Neural progenitor cell (in vitro differentiated cells): ENCODE results near the gene PAQR8.

Source experiments
- EZH2 ChIP-seq: fragments of 200-600 bp; sonication (generic); IDR thresholded peaks from 2 replicates; pipeline ENCODE4 v1.6.1; 2017; ENCODE audit warnings: antibody characterized with exemption, mild to moderate bottlenecking, moderate library complexity
- TF ChIP-seq, protein P1 (sequence below): fragments of 200-600 bp; sonication (generic); IDR thresholded peaks from 2 replicates; pipeline ENCODE4 v1.5.1; 2017; ENCODE audit warnings: antibody characterized with exemption, mild to moderate bottlenecking

DNA sequence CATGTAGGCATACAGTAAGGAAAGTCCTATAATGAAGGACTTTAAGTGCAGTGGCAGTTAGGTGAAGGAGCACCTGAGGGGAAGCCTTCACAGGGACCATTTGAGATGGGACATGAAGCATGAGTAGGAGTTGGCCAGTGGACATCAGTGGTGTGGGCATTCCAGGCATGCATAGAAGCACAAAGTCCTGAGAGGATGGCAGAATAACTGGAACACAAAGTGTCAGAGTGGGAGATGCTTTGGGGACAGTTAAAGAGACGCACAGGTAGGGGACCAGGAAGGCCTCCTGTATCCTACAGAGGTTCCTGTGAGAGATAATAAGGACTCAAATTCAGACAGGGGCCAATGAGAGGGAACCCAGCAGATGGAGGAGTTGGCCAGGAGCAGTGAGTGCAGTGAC, 31.8 kb downstream of the PAQR8 start:
- TF ChIP-seq, protein P1, sequence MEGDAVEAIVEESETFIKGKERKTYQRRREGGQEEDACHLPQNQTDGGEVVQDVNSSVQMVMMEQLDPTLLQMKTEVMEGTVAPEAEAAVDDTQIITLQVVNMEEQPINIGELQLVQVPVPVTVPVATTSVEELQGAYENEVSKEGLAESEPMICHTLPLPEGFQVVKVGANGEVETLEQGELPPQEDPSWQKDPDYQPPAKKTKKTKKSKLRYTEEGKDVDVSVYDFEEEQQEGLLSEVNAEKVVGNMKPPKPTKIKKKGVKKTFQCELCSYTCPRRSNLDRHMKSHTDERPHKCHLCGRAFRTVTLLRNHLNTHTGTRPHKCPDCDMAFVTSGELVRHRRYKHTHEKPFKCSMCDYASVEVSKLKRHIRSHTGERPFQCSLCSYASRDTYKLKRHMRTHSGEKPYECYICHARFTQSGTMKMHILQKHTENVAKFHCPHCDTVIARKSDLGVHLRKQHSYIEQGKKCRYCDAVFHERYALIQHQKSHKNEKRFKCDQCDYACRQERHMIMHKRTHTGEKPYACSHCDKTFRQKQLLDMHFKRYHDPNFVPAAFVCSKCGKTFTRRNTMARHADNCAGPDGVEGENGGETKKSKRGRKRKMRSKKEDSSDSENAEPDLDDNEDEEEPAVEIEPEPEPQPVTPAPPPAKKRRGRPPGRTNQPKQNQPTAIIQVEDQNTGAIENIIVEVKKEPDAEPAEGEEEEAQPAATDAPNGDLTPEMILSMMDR, result no peak
- no peak for TF ChIP-seq EZH2
